Measurements from ENCODE around the gene FAM181A. TPM values are rescaled to one million over a fixed set of nuclear protein-coding genes. Genes with fewer than 3 reads are reported as not detected.

FAM181A gene
- total and polyA plus RNA-seq, 2 of the 4 experiments (the other 2 are of a cell fraction): not detected

- TF ChIP-seq MXI1 (IDR thresholded peaks at IDR 0.05; ENCODE audit: borderline replicate concordance, low read depth, low read length) (no peak), POLR2A (IDR thresholded peaks at IDR 0.05; ENCODE audit: low read depth, low read length) (no peak), CTCF (conservative IDR thresholded peaks at IDR 0.05; ENCODE audit: low read depth, low read length) (no peak), USF2 (IDR thresholded peaks at IDR 0.05; ENCODE audit: low read depth, low read length) (no peak), RAD21 (IDR thresholded peaks at IDR 0.05; ENCODE audit: low read length) (no peak), RFX5 (IDR thresholded peaks at IDR 0.05; ENCODE audit: low read depth, low read length) (no peak), BHLHE40 (IDR thresholded peaks at IDR 0.05; ENCODE audit: low read depth, low read length) (no peak), SMC3 (IDR thresholded peaks at IDR 0.05; ENCODE audit: low read depth, low read length) (no peak), RCOR1 (IDR thresholded peaks at IDR 0.05; ENCODE audit: insufficient replicate concordance, low read length) (no peak), MAFK (IDR thresholded peaks at IDR 0.05; ENCODE audit: low read depth, low read length) (no peak), CHD1 (IDR thresholded peaks at IDR 0.05; ENCODE audit: low read depth, low read length) (no peak), FOS (IDR thresholded peaks at IDR 0.05; ENCODE audit: low read depth, low read length) (no peak), ELK1 (IDR thresholded peaks at IDR 0.05; ENCODE audit: borderline replicate concordance, low read depth, low read length) (no peak), MAZ (IDR thresholded peaks at IDR 0.05; ENCODE audit: borderline replicate concordance, low read depth, low read length) (no peak), NFE2L2 (IDR thresholded peaks at IDR 0.05; ENCODE audit: low read depth, low read length) (no peak), CEBPB (IDR thresholded peaks at IDR 0.05; ENCODE audit: low read depth, low read length) (no peak)
- Histone ChIP-seq H3K4me2 (ENCODE audit: low read depth, low read length) (no peak overlapping the region), H2BK20ac (ENCODE audit: low read depth, low read length) (no peak overlapping the region), H4K20me1 (ENCODE audit: insufficient read depth, low read length) (peaks cover 3% of the 10 kb centered on the region; the same call in 1 of the 2 replicates), H3K4me1 (ENCODE audit: control insufficient read depth, insufficient read depth, low read length) (peaks cover 5% of the 10 kb centered on the region), H3K4me3 (ENCODE audit: insufficient read depth, low read depth, low read length) (no peak overlapping the region), H3K9me1 (ENCODE audit: insufficient read depth, low read length) (no peaks in the 10 kb centered on the region), H3K4ac (ENCODE audit: low read depth, low read length) (no peak overlapping the region), H3K9ac (ENCODE audit: low read depth, low read length) (no peak overlapping the region), H3K14ac (replicated peaks; ENCODE audit: low read depth, low read length) (no peak overlapping the region), H4K5ac (ENCODE audit: low read depth, low read length) (no peak overlapping the region), H2BK15ac (ENCODE audit: low read depth, low read length) (no peak overlapping the region), H3K27me3 (ENCODE audit: control insufficient read depth, insufficient read depth, low read length) (no peaks in the 10 kb centered on the region), H3K23ac (ENCODE audit: low read depth, low read length) (no peak overlapping the region), H3K18ac (ENCODE audit: low read depth, low read length) (no peak overlapping the region), H2AK5ac (ENCODE audit: low read depth, low read length) (no peak overlapping the region), H4K91ac (ENCODE audit: insufficient read depth, low read depth, low read length) (no peak overlapping the region), H3K56ac (ENCODE audit: extremely low read depth, insufficient read depth, low read length) (no peak overlapping the region), H3K79me1 (ENCODE audit: low read depth in 1 of 2, low read length in 2 of 2) (no peaks in the 10 kb centered on the region), H2AFZ (replicated peaks; ENCODE audit: low read length, poor library complexity) (no peak overlapping the region), H3K36me3 (ENCODE audit: control insufficient read depth, insufficient read depth, low read length) (no peaks in the 10 kb centered on the region), H2BK120ac (ENCODE audit: low read depth, low read length) (no peak overlapping the region), H4K8ac (ENCODE audit: low read depth in 2 of 2, low read length in 2 of 2) (no peak overlapping the region), H2AK9ac (replicated peaks; ENCODE audit: low read depth, low read length, poor library complexity) (no peak overlapping the region), H2BK5ac (ENCODE audit: low read depth, low read length, poor library complexity, severe bottlenecking) (no peak overlapping the region), H3K27ac (ENCODE audit: insufficient read depth, low read length) (no peak overlapping the region), H3K9me3 (ENCODE audit: control insufficient read depth, insufficient read depth, low read length) (no peaks in the 10 kb centered on the region)
- intact Hi-C loops (cut with micrococcal nuclease): no loop called here
- in situ Hi-C loops (cut with MboI; ENCODE audit: low sequenced_read_pairs): loop anchor here (10.0 kb wide), 1 partner anchor 190 kb away; no protein-coding TSS in a partner anchor
- dilution Hi-C loops (cut with HindIII; ENCODE audit: low sequenced_read_pairs, unreplicated experiment): no loop called here
- DNase-seq (no peak), ATAC-seq (ENCODE audit: low read depth) (no peak)
- ChIA-PET CTCF (no interaction called here), POLR2A (ENCODE audit: unreplicated experiment) (no interaction called here)
- WGBS, 2 experiments (ENCODE audit: extremely low coverage in 2 of 2, insufficient read length in 1 of 2): 92% methylated on average over 2 of the region's 5 CpGs; no CpG with 5 or more reads in 1 of the 2 experiments
- BruUV-seq (replicated peaks): no TSS peak
Observed at GRCh38 chr14:93945070-93945399, 17.9 kb downstream of the FAM181A start.
